Peyer's patch (tissue), 4 donors: ENCODE measurements around the gene USF2.

Experiments used
- POLR2A ChIP-seq, 2 donors: fragments of 450-650 bp; IDR thresholded peaks; one replicate each; pipeline ENCODE4 v1.5.1; 2017; ENCODE audit warnings: antibody characterized with exemption in 2 of 2, mild to moderate bottlenecking in 2 of 2, moderate library complexity in 2 of 2
- TF ChIP-seq, protein P1 (sequence below), 6 experiments: fragments of 450-650 bp in 4 of 6; fragments of 200-600 bp in 2 of 6; sonication (generic) in 1 of 6; IDR thresholded peaks; one replicate each; pipeline ENCODE4 v1.5.1; 2017 to 2019; ENCODE audit warnings: antibody characterized with exemption in 6 of 6, mild to moderate bottlenecking in 3 of 6, moderate library complexity in 1 of 6

GRCh38 chr19:35223862-35224505 is 44.8 kb upstream of the USF2 start:
- TF ChIP-seq, protein P1, sequence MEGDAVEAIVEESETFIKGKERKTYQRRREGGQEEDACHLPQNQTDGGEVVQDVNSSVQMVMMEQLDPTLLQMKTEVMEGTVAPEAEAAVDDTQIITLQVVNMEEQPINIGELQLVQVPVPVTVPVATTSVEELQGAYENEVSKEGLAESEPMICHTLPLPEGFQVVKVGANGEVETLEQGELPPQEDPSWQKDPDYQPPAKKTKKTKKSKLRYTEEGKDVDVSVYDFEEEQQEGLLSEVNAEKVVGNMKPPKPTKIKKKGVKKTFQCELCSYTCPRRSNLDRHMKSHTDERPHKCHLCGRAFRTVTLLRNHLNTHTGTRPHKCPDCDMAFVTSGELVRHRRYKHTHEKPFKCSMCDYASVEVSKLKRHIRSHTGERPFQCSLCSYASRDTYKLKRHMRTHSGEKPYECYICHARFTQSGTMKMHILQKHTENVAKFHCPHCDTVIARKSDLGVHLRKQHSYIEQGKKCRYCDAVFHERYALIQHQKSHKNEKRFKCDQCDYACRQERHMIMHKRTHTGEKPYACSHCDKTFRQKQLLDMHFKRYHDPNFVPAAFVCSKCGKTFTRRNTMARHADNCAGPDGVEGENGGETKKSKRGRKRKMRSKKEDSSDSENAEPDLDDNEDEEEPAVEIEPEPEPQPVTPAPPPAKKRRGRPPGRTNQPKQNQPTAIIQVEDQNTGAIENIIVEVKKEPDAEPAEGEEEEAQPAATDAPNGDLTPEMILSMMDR (IDR thresholded peaks at IDR 0.05) = no peak
- TF ChIP-seq POLR2A (IDR thresholded peaks at IDR 0.05) = no peak
